Astrocyte (in vitro differentiated cells and primary cell): ENCODE results near the gene FBXW9. TPM values are rescaled to one million over a fixed set of nuclear protein-coding genes. Genes with fewer than 3 reads are reported as not detected.

Experiments
- DNase-seq: peaks from one replicate; pipeline ENCODE4 v3.0.0-alpha.2; 2010; ENCODE audit warnings: low read depth
- FAIRE-seq: peaks from 2 replicates; lab custom pipeline; 2011; peaks lifted over from hg19 to GRCh38; lab: Jason Lieb, UNC
- H2AFZ ChIP-seq: 2 replicates; pipeline ENCODE4 v1.6.0; 2012; ENCODE audit warnings: low read depth, low read length, inconsistent platforms
- H3K27ac ChIP-seq: 2 replicates; pipeline ENCODE4 v1.5.1; 2011; ENCODE audit warnings: low read depth, low read length, inconsistent platforms
- H3K27me3 ChIP-seq: 2 replicates; pipeline ENCODE4 v1.6.0; 2011; ENCODE audit warnings: low read length, inconsistent platforms; ENCODE audit not compliant: insufficient read depth
- H3K36me3 ChIP-seq: 2 replicates; pipeline ENCODE4 v1.5.1; 2011; ENCODE audit warnings: low read length, inconsistent platforms; ENCODE audit not compliant: insufficient read depth
- H3K4me1 ChIP-seq: 2 replicates; pipeline ENCODE4 v1.5.1; 2011; ENCODE audit warnings: low read length, inconsistent platforms; ENCODE audit not compliant: insufficient read depth
- H3K4me2 ChIP-seq: 2 replicates; pipeline ENCODE4 v1.6.0; 2012; ENCODE audit warnings: low read length, inconsistent platforms
- H3K4me3 ChIP-seq: 2 replicates; pipeline ENCODE4 v1.5.1; 2011; ENCODE audit warnings: low read depth, mild to moderate bottlenecking, low read length, inconsistent platforms; ENCODE audit not compliant: insufficient read depth
- H3K79me2 ChIP-seq: 2 replicates; pipeline ENCODE4 v1.6.0; 2012; ENCODE audit warnings: mild to moderate bottlenecking, low read length, inconsistent platforms; ENCODE audit not compliant: insufficient read depth
- H3K9ac ChIP-seq: 2 replicates; pipeline ENCODE4 v1.6.0; 2012; ENCODE audit warnings: mild to moderate bottlenecking, low read length, inconsistent platforms
- H3K9me3 ChIP-seq: 2 replicates; pipeline ENCODE4 v1.5.1; 2012; ENCODE audit warnings: low read depth, mild to moderate bottlenecking, low read length, inconsistent platforms; ENCODE audit not compliant: insufficient read depth
- H4K20me1 ChIP-seq: 2 replicates; pipeline ENCODE4 v1.6.0; 2012; ENCODE audit warnings: low read length, inconsistent platforms; ENCODE audit not compliant: insufficient read depth
- H3K27ac Mint-ChIP-seq: one replicate; pipeline ENCODE4 v1.8.0; 2021; ENCODE audit warnings: mild to moderate bottlenecking, mixed read lengths; ENCODE audit not compliant: unreplicated experiment
- H3K27me3 Mint-ChIP-seq: one replicate; pipeline ENCODE4 v1.8.0; 2021; ENCODE audit warnings: low read depth, mixed read lengths; ENCODE audit not compliant: unreplicated experiment
- H3K36me3 Mint-ChIP-seq: one replicate; pipeline ENCODE4 v1.8.0; 2021; ENCODE audit warnings: low read depth, mixed read lengths; ENCODE audit not compliant: unreplicated experiment
- H3K4me1 Mint-ChIP-seq: one replicate; pipeline ENCODE4 v1.8.0; 2021; ENCODE audit warnings: low read depth, mixed read lengths; ENCODE audit not compliant: unreplicated experiment
- H3K4me3 Mint-ChIP-seq: one replicate; pipeline ENCODE4 v1.8.0; 2021; ENCODE audit warnings: mild to moderate bottlenecking, moderate library complexity, mixed read lengths; ENCODE audit not compliant: unreplicated experiment
- H3K9me3 Mint-ChIP-seq: one replicate; pipeline ENCODE4 v1.8.0; 2021; ENCODE audit warnings: mild to moderate bottlenecking, mixed read lengths; ENCODE audit not compliant: unreplicated experiment
- CTCF ChIP-seq: IDR thresholded peaks from 2 replicates; pipeline ENCODE4 v1.5.1; 2011; ENCODE audit warnings: low read depth, mild to moderate bottlenecking, inconsistent platforms, low read length, moderate library complexity; ENCODE audit not compliant: insufficient read depth
- EZH2 ChIP-seq: IDR thresholded peaks from 2 replicates; pipeline ENCODE4 v1.6.1; 2012; ENCODE audit warnings: mild to moderate bottlenecking, low read length, inconsistent platforms; ENCODE audit not compliant: insufficient read depth
- total RNA-seq: library from RNA; stranded (reverse); gene quantifications from 2 replicates; pipeline ENCODE4 v1.2.1, GENCODE V29; 2021

Gene FBXW9
- total RNA-seq, 1 donor from 2014 or later, result 9.9 TPM

GRCh38 chr19:12667731-12668302 lies 28.6 kb downstream of the FBXW9 start:
- Histone ChIP-seq H3K79me2 (peaks cover 55% of the 10 kb centered on the region), H3K27me3 (no peaks in the 10 kb centered on the region), H3K4me2 (peak overlapping the region; percentile 95), H3K9me3 (no peaks in the 10 kb centered on the region), H4K20me1 (peaks cover 19% of the 10 kb centered on the region), H3K4me3 (no peak overlapping the region), H3K9ac (peak overlapping the region; percentile 88), H3K27ac (no peak overlapping the region), H2AFZ (no peak overlapping the region), H3K4me1 (peaks cover 21% of the 10 kb centered on the region), H3K36me3 (peaks cover 3% of the 10 kb centered on the region)
- FAIRE-seq, result no peak
- peak overlapping the region; percentile 98 for H3K4me3 Mint-ChIP-seq
- TF ChIP-seq CTCF (no peak), EZH2 (no peak)
- no peaks in the 10 kb centered on the region for H3K9me3 Mint-ChIP-seq
- peaks cover 9% of the 10 kb centered on the region for H3K36me3 Mint-ChIP-seq
- no peaks in the 10 kb centered on the region for H3K27me3 Mint-ChIP-seq
- no peak overlapping the region for H3K27ac Mint-ChIP-seq
- DNase-seq, result no peak
- H3K4me1 Mint-ChIP-seq, result peaks cover 25% of the 10 kb centered on the region

- Histone ChIP-seq H3K27me3 (no peaks in the 10 kb centered on the region), H3K9me3 (no peaks in the 10 kb centered on the region), H3K9ac (peak within 1 kb of the TSS; percentile 91), H3K79me2 (peaks cover 55% of the 10 kb centered on the region), H3K27ac (peak within 1 kb of the TSS; percentile 34), H4K20me1 (peaks cover 14% of the 10 kb centered on the region), H3K4me2 (peak within 1 kb of the TSS; percentile 95), H2AFZ (peak within 1 kb of the TSS; percentile 78), H3K36me3 (peaks cover 2% of the 10 kb centered on the region), H3K4me3 (peak within 1 kb of the TSS; percentile 95), H3K4me1 (peaks cover 21% of the 10 kb centered on the region)
- TF ChIP-seq CTCF (no peak), EZH2 (no peak)
- Mint-ChIP-seq H3K27ac (peak within 1 kb of the TSS; percentile 84), H3K36me3 (peaks cover 3% of the 10 kb centered on the region), H3K9me3 (no peaks in the 10 kb centered on the region), H3K4me3 (peak within 1 kb of the TSS; percentile 98), H3K4me1 (peaks cover 23% of the 10 kb centered on the region), H3K27me3 (no peaks in the 10 kb centered on the region)
- peak; percentile 26 for DNase-seq
- FAIRE-seq, result no peak
Measured at GRCh38 chr19:12666265-12667048, 30.0 kb downstream of the FBXW9 start, which contains the start of the genes MAN2B1 and WDR83. TSS of gene MAN2B1 (minus strand) at chr19:12666742. CDS start at chr19:12666701, 41 bp downstream. TSS of gene WDR83 (plus strand) at chr19:12666807. CDS start at chr19:12669791, 2,984 bp downstream.
